HCT116 (cell line): ENCODE measurements around the gene ATAD5. TPM values are rescaled to one million over a fixed set of nuclear protein-coding genes. Genes with fewer than 3 reads are reported as not detected.

Source experiments
- ATAC-seq: fragments of 200-7000 bp; cut with Tn5 transposase; 2 replicates; pipeline ENCODE4 v1.9.1; 2020; ENCODE audit warnings: mild to moderate bottlenecking, moderate library complexity
- BruUV-seq: library from RNA; stranded (reverse); fragments of 400-500 nt; replicated peaks from 2 replicates; lab custom pipeline; 2021; lab: Mats Ljungman, UMichigan
- CTCF ChIA-PET: fragments of 300-600 bp; sonication (Branson Sonifier 250); formaldehyde crosslinking; loops from one replicate; lab custom pipeline; 2021; ENCODE audit warnings: antibody characterized with exemption; lab: Charles Lee
- POLR2A ChIA-PET: fragments of 300-600, 350-600 bp; sonication (Branson Sonifier 250); formaldehyde crosslinking; loops from one replicate; lab custom pipeline; 2021; ENCODE audit warnings: antibody characterized with exemption; lab: Charles Lee
- RAD21 ChIA-PET, 2 experiments: fragments of 300-600 bp; sonication (Branson Sonifier 250); formaldehyde crosslinking; loops; one replicate each; lab custom pipeline; 2023; ENCODE audit warnings: low total read pairs in 2 of 2; ENCODE audit not compliant: uncharacterized antibody in 2 of 2, unreplicated experiment in 2 of 2, low non-redundant PET in 1 of 2; lab: Charles Lee
- DNase-seq: peaks from one replicate; pipeline ENCODE4 v3.0.0-alpha.2; 2010; ENCODE audit warnings: low read depth, low spot score
- H2AFZ ChIP-seq: fragments of 200-600 bp; shearing (Covaris generic), sonication (generic); 2 replicates; pipeline ENCODE4 v1.6.1; 2017; ENCODE audit warnings: low read depth, mixed run types, mixed read lengths, antibody characterized with exemption, low read length; ENCODE audit not compliant: poor library complexity, severe bottlenecking
- H3K27ac ChIP-seq: 2 replicates; pipeline ENCODE4 v1.5.1; 2012; ENCODE audit warnings: low read depth, low read length
- H3K27me3 ChIP-seq: fragments of 200-600 bp; sonication (generic); 2 replicates; pipeline ENCODE4 v1.6.1; 2016; ENCODE audit warnings: mixed run types, low read length, mixed read lengths; ENCODE audit not compliant: insufficient read depth
- H3K36me3 ChIP-seq, 2 experiments: fragments of 200-500 bp in 1 of 2; fragments of 200-600 bp in 1 of 2; sonication (Bioruptor generic) in 1 of 2; sonication (generic) in 1 of 2; 2 replicates each; pipeline versions ENCODE4 v1.5.1 to v1.6.1; 2014 to 2016; ENCODE audit warnings: low read length in 2 of 2, inconsistent platforms in 1 of 2, mixed read lengths in 1 of 2, mixed run types in 1 of 2; ENCODE audit not compliant: insufficient read depth in 2 of 2, control insufficient read depth in 1 of 2
- H3K4me1 ChIP-seq, 2 experiments: fragments of 200-600 bp in 1 of 2; sonication (generic) in 1 of 2; 2 replicates each; pipeline versions ENCODE4 v1.5.1 to v1.6.1; 2012 to 2017; ENCODE audit warnings: low read length in 2 of 2, inconsistent platforms in 1 of 2, mild to moderate bottlenecking in 1 of 2, mixed read lengths in 1 of 2, mixed run types in 1 of 2, moderate library complexity in 1 of 2; ENCODE audit not compliant: insufficient read depth in 2 of 2, control insufficient read depth in 1 of 2
- H3K4me2 ChIP-seq: fragments of 200-600 bp; sonication (generic); 2 replicates; pipeline ENCODE4 v1.6.1; 2017; ENCODE audit warnings: mixed run types, low read length, mixed read lengths
- H3K4me3 ChIP-seq, 2 experiments: fragments of 200-600 bp in 1 of 2; sonication (generic) in 1 of 2; replicated peaks in 1 of 2; 2 replicates each; pipeline ENCODE4 v1.5.1; 2011 to 2016; ENCODE audit warnings: low read length in 2 of 2, control low read depth in 1 of 2, low read depth in 1 of 2, mild to moderate bottlenecking in 1 of 2, mixed read lengths in 1 of 2, mixed run types in 1 of 2
- H3K79me2 ChIP-seq: fragments of 200-600 bp; sonication (generic); 2 replicates; pipeline ENCODE4 v1.6.1; 2017; ENCODE audit warnings: mild to moderate bottlenecking, mixed run types, low read length, moderate library complexity, mixed read lengths; ENCODE audit not compliant: insufficient read depth
- H3K9ac ChIP-seq: fragments of 200-600 bp; sonication (generic); 2 replicates; pipeline ENCODE4 v1.6.1; 2016; ENCODE audit warnings: low read length, mixed read lengths
- H3K9me2 ChIP-seq: fragments of 200-600 bp; sonication (generic), shearing (Covaris generic); 2 replicates; pipeline ENCODE4 v1.6.1; 2017; ENCODE audit warnings: mixed run types, mild to moderate bottlenecking, moderate library complexity; ENCODE audit not compliant: insufficient read depth
- H3K9me3 ChIP-seq, 2 experiments: fragments of 200-500 bp in 1 of 2; fragments of 200-600 bp in 1 of 2; sonication (Bioruptor generic) in 1 of 2; sonication (generic) in 1 of 2; 2 replicates each; pipeline ENCODE4 v1.6.1; 2014 to 2017; ENCODE audit warnings: low read length in 2 of 2, mixed read lengths in 2 of 2, inconsistent platforms in 1 of 2, low read depth in 1 of 2, mild to moderate bottlenecking in 1 of 2, mixed run types in 1 of 2, moderate library complexity in 1 of 2; ENCODE audit not compliant: control insufficient read depth in 1 of 2, insufficient read depth in 1 of 2
- H4K20me1 ChIP-seq: fragments of 200-600 bp; sonication (generic), shearing (Covaris generic); 2 replicates; pipeline ENCODE4 v1.6.1; 2017; ENCODE audit warnings: mixed run types, mild to moderate bottlenecking, moderate library complexity; ENCODE audit not compliant: insufficient read depth
- ATF3 ChIP-seq: IDR thresholded peaks from 2 replicates; pipeline ENCODE4 v1.6.1; 2012
- CBX3 ChIP-seq: IDR thresholded peaks from 2 replicates; pipeline ENCODE4 v1.6.1; 2012; ENCODE audit warnings: low read depth
- CEBPB ChIP-seq: IDR thresholded peaks from 2 replicates; pipeline ENCODE4 v1.6.1; 2012; ENCODE audit warnings: low read depth
- EGR1 ChIP-seq: IDR thresholded peaks from 2 replicates; pipeline ENCODE4 v1.6.1; 2012; ENCODE audit warnings: low read depth
- EZH2 ChIP-seq: fragments of 200-600 bp; sonication (generic); IDR thresholded peaks from 2 replicates; pipeline ENCODE4 v1.6.1; 2017; ENCODE audit warnings: antibody characterized with exemption, mixed run types
- EZH2phosphoT487 ChIP-seq: fragments of 200-600 bp; IDR thresholded peaks from 2 replicates; pipeline ENCODE4 v1.6.1; 2018; ENCODE audit warnings: antibody characterized with exemption, borderline replicate concordance
- FOSL1 ChIP-seq: IDR thresholded peaks from 2 replicates; pipeline ENCODE4 v1.6.1; 2012; ENCODE audit warnings: low read depth
- MAX ChIP-seq: IDR thresholded peaks from 2 replicates; pipeline ENCODE4 v1.6.1; 2012
- POLR2A ChIP-seq: IDR thresholded peaks from 2 replicates; pipeline ENCODE4 v1.7.0; 2011; ENCODE audit warnings: borderline replicate concordance; ENCODE audit not compliant: insufficient read depth, insufficient read length; ENCODE audit errors: extremely low read depth
- POLR2AphosphoS5 ChIP-seq: IDR thresholded peaks from 2 replicates; pipeline ENCODE4 v1.6.1; 2011; ENCODE audit warnings: mild to moderate bottlenecking, low read depth, low read length, moderate library complexity
- RAD21 ChIP-seq: IDR thresholded peaks from 2 replicates; pipeline ENCODE4 v1.6.1; 2012; ENCODE audit warnings: low read depth, mild to moderate bottlenecking
- SIN3A ChIP-seq: IDR thresholded peaks from 2 replicates; pipeline ENCODE4 v1.6.1; 2012; ENCODE audit warnings: low read depth
- SP1 ChIP-seq: IDR thresholded peaks from 2 replicates; pipeline ENCODE4 v1.6.1; 2012; ENCODE audit warnings: low read depth
- SRF ChIP-seq: IDR thresholded peaks from 2 replicates; pipeline ENCODE4 v1.6.1; 2012; ENCODE audit warnings: low read depth
- TCF7L2 ChIP-seq: IDR thresholded peaks from 2 replicates; pipeline ENCODE4 v1.7.0; 2011; ENCODE audit warnings: borderline replicate concordance, inconsistent platforms; ENCODE audit not compliant: insufficient read depth, insufficient read length; ENCODE audit errors: extremely low read depth
- YY1 ChIP-seq: IDR thresholded peaks from 2 replicates; pipeline ENCODE4 v1.6.1; 2011; ENCODE audit warnings: low read length, low read depth, moderate library complexity, mild to moderate bottlenecking; ENCODE audit not compliant: insufficient replicate concordance; ENCODE audit errors: extremely low read depth
- ZBTB33 ChIP-seq: IDR thresholded peaks from 2 replicates; pipeline ENCODE4 v1.6.1; 2011; ENCODE audit warnings: mild to moderate bottlenecking, low read length, moderate library complexity; ENCODE audit not compliant: insufficient replicate concordance; ENCODE audit errors: extremely low read depth
- ZFX ChIP-seq: fragments of 450-650 bp; IDR thresholded peaks from 2 replicates; pipeline ENCODE4 v1.6.1; 2017
- ZNF274 ChIP-seq: fragments of 200-500 bp; sonication (Bioruptor generic); IDR thresholded peaks from 2 replicates; pipeline ENCODE4 v1.6.1; 2014; ENCODE audit warnings: mild to moderate bottlenecking, low read depth, low read length, inconsistent platforms
- intact Hi-C: fragments of 100-400 bp; cut with micrococcal nuclease; formaldehyde crosslinking; loops from 2 replicates; pipeline ENCODE4 v1.10.0; 2022
- total RNA-seq: library from RNA; stranded (reverse); gene quantifications from one replicate; pipeline ENCODE4 v1.2.1, GENCODE V29; 2021; ENCODE audit not compliant: unreplicated experiment

Gene ATAD5
- total RNA-seq, 1 experiment from 2014 or later, result 9.5 TPM

- DNase-seq (no peak), ATAC-seq (no peak)
- ChIA-PET RAD21 (no interaction called here), POLR2A (no interaction called here), CTCF (no interaction called here)
- Histone ChIP-seq H3K79me2 (no peaks in the 10 kb centered on the region), H4K20me1 (no peaks in the 10 kb centered on the region), H2AFZ (no peak overlapping the region), H3K27me3 (no peaks in the 10 kb centered on the region), H3K4me2 (no peak overlapping the region), H3K36me3 (peaks cover 3 to 12% of the 10 kb centered on the region in 2 experiments; a peak in 3 of 4 replicates), H3K4me3 (no peak overlapping the region), H3K9me2 (no peaks in the 10 kb centered on the region), H3K9me3 (no peaks in the 10 kb centered on the region), H3K9ac (no peak overlapping the region), H3K27ac (no peak overlapping the region), H3K4me1 (no peaks in the 10 kb centered on the region)
- TF ChIP-seq TCF7L2, result no peak
- TF ChIP-seq YY1, result no peak
- no peak for TF ChIP-seq ATF3
- no peak for TF ChIP-seq CBX3
- no peak for TF ChIP-seq ZBTB33
- TF ChIP-seq SP1, result no peak
- no peak for TF ChIP-seq ZNF274
- no peak for TF ChIP-seq EZH2
- TF ChIP-seq RAD21, result no peak
- TF ChIP-seq FOSL1, result no peak
- TF ChIP-seq EGR1, result no peak
- TF ChIP-seq CEBPB, result no peak
- TF ChIP-seq SRF, result no peak
- no peak for TF ChIP-seq ZFX
- no peak for TF ChIP-seq POLR2A
- no peak for TF ChIP-seq EZH2phosphoT487
- no peak for TF ChIP-seq POLR2AphosphoS5
- TF ChIP-seq MAX, result no peak
- TF ChIP-seq SIN3A, result no peak
- intact Hi-C loops, result no loop called here
- BruUV-seq, result no TSS peak
Measured at GRCh38 chr17:30886187-30886586, 54.4 kb downstream of the ATAD5 start.
